Kidney glomerular epithelial cell (primary cell): ENCODE measurements around the gene INTU.

Experiments
- DNase-seq: peaks from one replicate; lab custom pipeline; 2025; lab: John Stamatoyannopoulos, UW

INTU gene

DNA sequence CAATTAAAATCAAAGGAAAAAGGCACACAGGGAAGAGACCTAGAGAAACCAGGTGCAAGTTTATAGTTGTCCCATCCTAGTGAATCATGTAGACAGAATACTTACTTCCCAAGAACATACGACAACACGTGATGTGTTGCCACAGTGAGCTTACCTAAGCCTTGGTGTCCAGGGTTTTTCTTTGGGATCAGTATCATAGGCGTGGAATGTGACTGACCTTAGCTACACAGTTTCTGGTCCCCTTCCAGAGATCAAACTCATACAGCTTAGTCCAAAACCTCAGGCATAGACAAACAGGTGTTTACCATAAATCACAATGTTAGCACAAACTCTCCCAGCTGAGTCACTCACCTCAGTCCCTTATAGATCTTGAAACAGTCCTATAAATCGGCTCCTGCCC is 115.1 kb downstream of the INTU start:
- DNase-seq = no peak

DNA sequence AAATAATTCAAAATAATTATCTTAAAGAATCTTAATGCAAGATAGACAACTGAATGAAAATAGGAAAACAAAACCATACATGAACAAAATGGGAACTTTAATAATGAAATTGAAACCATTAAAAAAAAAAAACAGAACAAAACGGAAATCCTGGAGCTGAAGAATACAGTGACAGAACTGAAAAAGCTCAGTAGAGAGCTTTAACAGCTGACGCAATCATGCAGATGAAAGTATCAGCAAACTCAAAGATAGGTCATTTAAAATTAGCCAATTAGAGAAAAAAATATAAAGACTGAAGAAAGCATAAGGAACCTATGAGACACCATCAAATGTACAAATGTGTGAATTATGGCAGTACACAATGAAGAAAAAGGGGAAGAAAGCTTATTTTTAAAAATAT is 116.2 kb downstream of the INTU start:
- DNase-seq = no peak

- DNase-seq = no peak
These were observed 124.1 kb downstream of the INTU start for GRCh38 chr4:127756906-127757305.

- no peak for DNase-seq
These were observed 126.6 kb downstream of the INTU start for GRCh38 chr4:127759228-127759820.

DNA sequence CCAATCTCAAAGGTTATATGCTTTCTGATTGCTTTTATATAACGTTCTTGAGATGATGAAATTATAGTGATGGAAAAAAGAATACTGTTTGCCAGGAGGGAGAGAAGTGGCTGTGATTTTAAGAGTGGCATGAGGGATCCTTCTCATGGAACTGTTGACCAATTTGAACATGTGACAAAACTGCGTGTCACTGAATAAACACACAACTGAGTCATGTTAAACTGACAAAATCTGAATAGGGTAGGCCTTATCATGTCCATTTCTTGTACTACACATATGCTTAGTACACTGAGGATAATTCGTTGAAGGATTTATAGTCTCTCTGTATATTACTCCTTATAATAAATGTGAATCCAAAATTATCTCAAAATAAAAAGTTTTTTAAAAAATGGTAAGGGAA is 127.1 kb downstream of the INTU start:
- no peak for DNase-seq

GRCh38 chr4:127771535-127772275 is 138.9 kb downstream of the INTU start:
- DNase-seq = no peak

DNA sequence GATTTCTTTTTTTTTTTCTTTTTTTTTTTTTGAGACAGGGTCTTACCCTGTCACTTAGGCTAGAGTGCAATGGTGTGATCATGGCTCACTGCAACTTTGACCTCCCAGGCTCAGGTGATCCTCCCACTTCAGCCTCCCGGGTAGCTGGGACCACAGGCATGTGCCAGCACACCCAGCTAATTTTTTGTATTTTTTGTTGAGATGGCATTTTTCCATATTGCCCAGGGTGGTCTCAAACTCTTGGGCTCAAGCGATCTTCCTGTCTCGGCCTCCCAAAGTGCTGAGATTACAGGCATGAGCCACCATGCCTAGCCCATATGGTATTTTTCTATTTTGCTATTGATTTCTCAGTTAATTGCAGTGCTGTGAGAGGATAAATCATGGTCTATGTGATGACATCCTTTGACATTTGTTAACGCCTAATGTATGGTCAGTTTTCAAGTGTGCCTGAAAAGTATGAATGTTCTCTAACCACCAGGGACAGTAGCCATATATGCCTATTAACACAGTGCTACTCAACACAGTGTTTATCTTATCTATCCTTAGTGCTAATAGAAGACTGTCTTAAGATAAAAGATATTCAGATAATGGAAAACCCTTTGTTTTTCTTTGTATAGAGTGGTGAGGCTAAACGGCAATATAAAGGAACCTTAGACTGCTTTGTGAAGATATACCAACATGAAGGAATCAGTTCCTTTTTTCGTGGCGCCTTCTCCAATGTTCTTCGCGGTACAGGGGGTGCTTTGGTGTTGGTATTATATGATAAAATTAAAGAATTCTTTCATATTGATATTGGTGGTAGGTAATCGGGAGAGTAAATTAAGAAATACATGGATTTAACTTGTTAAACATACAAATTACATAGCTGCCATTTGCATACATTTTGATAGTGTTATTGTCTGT is 140.3 kb downstream of the INTU start:
- no peak for DNase-seq

GRCh38 chr4:127775843-127776242 is 143.1 kb downstream of the INTU start:
- DNase-seq = no peak
